ENCODE results near the gene EVL. TPM values are rescaled to one million over a fixed set of nuclear protein-coding genes. Genes with fewer than 3 reads are reported as not detected.

EVL gene
- total and polyA plus RNA-seq, 2 of the 8 experiments (the other 6 are each of a cell fraction or from before 2014, with no cell fraction given) = 30.7 to 64.6 TPM

DNA sequence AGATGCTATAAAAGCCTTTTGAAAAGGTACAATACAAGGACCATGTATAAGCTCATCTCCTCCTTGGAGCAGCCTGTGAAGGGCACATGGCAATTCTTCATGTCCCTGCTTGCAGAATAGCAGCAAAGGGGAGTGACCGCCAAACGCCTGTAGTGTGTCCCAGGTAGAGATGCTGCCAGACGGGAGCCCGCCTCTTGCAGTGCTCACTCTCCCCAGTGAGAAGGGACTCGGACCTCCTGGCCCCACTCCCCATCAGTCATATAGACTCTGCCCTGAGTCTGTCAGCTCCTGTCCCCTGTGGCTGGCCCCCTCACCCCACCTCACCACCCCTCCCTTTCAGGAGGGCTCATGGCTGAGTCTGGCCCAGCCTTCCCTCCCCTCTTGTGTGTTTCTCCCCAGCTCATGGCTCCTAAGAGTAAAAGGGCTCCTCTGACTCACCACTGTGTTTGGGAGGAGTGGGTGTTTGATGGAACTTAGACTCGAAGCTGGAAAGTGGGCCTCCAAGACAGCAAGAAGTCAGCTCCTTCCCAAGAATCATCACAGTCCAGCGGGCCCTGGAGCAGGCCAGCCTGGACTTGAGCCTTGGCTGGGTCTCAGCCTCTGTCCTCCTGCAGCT is 53.3 kb downstream of the EVL start:
- H4K5ac ChIP-seq (ENCODE audit: insufficient read length, low read depth, low read length) = no peak overlapping the region
- TF ChIP-seq SP1 (IDR thresholded peaks at IDR 0.05; ENCODE audit: low read depth, low read length) (no peak), KDM5A (IDR thresholded peaks at IDR 0.05; ENCODE audit: low read length) (no peak), SP2 (IDR thresholded peaks at IDR 0.05; ENCODE audit: low read length) (no peak), GTF2F1 (IDR thresholded peaks at IDR 0.05; ENCODE audit: borderline replicate concordance, low read depth, low read length) (no peak), TAF1 (IDR thresholded peaks at IDR 0.05; ENCODE audit: low read depth, low read length) (no peak), CEBPB (IDR thresholded peaks at IDR 0.05; ENCODE audit: low read depth, low read length) (no peak), SRF (IDR thresholded peaks at IDR 0.05; ENCODE audit: low read depth, low read length) (no peak), TBP (IDR thresholded peaks at IDR 0.05; ENCODE audit: low read depth, low read length) (no peak), CHD2 (IDR thresholded peaks at IDR 0.05; ENCODE audit: low read length) (no peak), PHF8 (conservative IDR thresholded peaks at IDR 0.05; ENCODE audit: low read depth, low read length) (no peak), ZNF274 (IDR thresholded peaks at IDR 0.05; ENCODE audit: borderline replicate concordance, extremely low read depth, low read length) (no peak), BACH1 (IDR thresholded peaks at IDR 0.05; ENCODE audit: low read length) (no peak), SIX5 (IDR thresholded peaks at IDR 0.05; ENCODE audit: low read depth, low read length) (no peak), KDM4A (IDR thresholded peaks at IDR 0.05; ENCODE audit: low read depth, low read length, severe bottlenecking) (no peak)
- TF ChIP-seq, protein P1, sequence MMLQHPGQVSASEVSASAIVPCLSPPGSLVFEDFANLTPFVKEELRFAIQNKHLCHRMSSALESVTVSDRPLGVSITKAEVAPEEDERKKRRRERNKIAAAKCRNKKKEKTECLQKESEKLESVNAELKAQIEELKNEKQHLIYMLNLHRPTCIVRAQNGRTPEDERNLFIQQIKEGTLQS (IDR thresholded peaks at IDR 0.05; ENCODE audit: insufficient read depth, low read depth, low read length) = no peak

More for the DNA sequence above, 53.3 kb downstream of the EVL start:
- ChIA-PET CTCF (ENCODE audit: partially characterized antibody) (interaction anchor here (0.8 to 12.1 kb wide), 9 partner anchors 11 to 136 kb away, joined by 3 to 104 read pairs (median 4); no protein-coding TSS in a partner anchor), POLR2A (ENCODE audit: partially characterized antibody) (no interaction called here)
- H3K9ac ChIP-seq (replicated peaks in 1 of 4; ENCODE audit: extremely low read depth in 1 of 4, low read depth in 3 of 4, low read length in 3 of 4) = no peak overlapping the region
- no peaks in the 10 kb centered on the region for H3K9me3 ChIP-seq (ENCODE audit: insufficient read depth in 2 of 2, low read depth in 1 of 2, low read length in 1 of 2)
- WGBS, 2 experiments (ENCODE audit: extremely low coverage in 1 of 2, insufficient coverage in 1 of 2, insufficient read length in 1 of 2, insufficient replicate concordance in 2 of 2, low coverage in 1 of 2, low lambda C conversion rate in 2 of 2, missing lambda C conversion rate in 1 of 2) = 90% methylated on average over 7 of the region's 7 CpGs; no CpG with 5 or more reads in 1 of the 2 experiments
- H3K36me3 ChIP-seq (ENCODE audit: control insufficient read depth in 2 of 4, insufficient read depth in 4 of 4, low read length in 3 of 4) = no peaks in the 10 kb centered on the region
- H3K27ac ChIP-seq (ENCODE audit: low read depth, low read length) = no peak overlapping the region
- H3K14ac ChIP-seq (ENCODE audit: insufficient read length) = no peak overlapping the region
- no peak overlapping the region for H2BK20ac ChIP-seq (ENCODE audit: low read length)
- DNase-seq (ENCODE audit: low read depth in 1 of 2, low spot score in 2 of 2) (no peak), FAIRE-seq (no peak)
- H2BK120ac ChIP-seq (replicated peaks; ENCODE audit: low read depth, low read length) = no peak overlapping the region
- H3K4me1 ChIP-seq (replicated peaks in 1 of 4; ENCODE audit: control insufficient read depth in 3 of 4, insufficient read depth in 4 of 4, low read length in 3 of 4) = no peaks in the 10 kb centered on the region
- H3K23me2 ChIP-seq (ENCODE audit: low read depth, low read length) = no peaks in the 10 kb centered on the region
- no peaks in the 10 kb centered on the region for H3K79me1 ChIP-seq (ENCODE audit: low read depth, low read length)
- H3K18ac ChIP-seq (ENCODE audit: extremely low read depth, low read length) = no peak overlapping the region; the same call in 1 of the 2 replicates
- H2BK12ac ChIP-seq (ENCODE audit: low read depth, low read length) = no peak overlapping the region
- H4K8ac ChIP-seq (ENCODE audit: extremely low read depth, insufficient read depth, low read length) = no peak overlapping the region
- no peak overlapping the region for H2AK5ac ChIP-seq (ENCODE audit: low read depth, low read length)
- H4K91ac ChIP-seq (replicated peaks; ENCODE audit: insufficient read length, low read length) = no peak overlapping the region
- H3K27me3 ChIP-seq (replicated peaks in 1 of 4; ENCODE audit: control insufficient read depth in 3 of 4, extremely low read depth in 1 of 4, insufficient read depth in 3 of 4, low read length in 3 of 4) = no peaks in the 10 kb centered on the region
- H3K56ac ChIP-seq (replicated peaks; ENCODE audit: insufficient read length, low read depth, low read length) = no peak overlapping the region
- H3K4ac ChIP-seq (replicated peaks; ENCODE audit: insufficient read length, low read depth, low read length) = no peak overlapping the region
- H3K4me2 ChIP-seq (ENCODE audit: insufficient read depth in 1 of 2, low read depth in 2 of 2, low read length in 2 of 2) = no peak overlapping the region
- H3K4me3 ChIP-seq (ENCODE audit: extremely low read depth in 1 of 4, insufficient read depth in 2 of 4, low read depth in 3 of 4, low read length in 4 of 4) = no peak overlapping the region
- peaks cover 0 to 6% of the 10 kb centered on the region in 2 experiments for H4K20me1 ChIP-seq (replicated peaks in 1 of 2; ENCODE audit: control insufficient read depth in 1 of 2, insufficient read depth in 2 of 2, low read length in 2 of 2)
- no peak overlapping the region for H3K23ac ChIP-seq (ENCODE audit: insufficient read length)
- H2AFZ ChIP-seq (ENCODE audit: low read length) = no peak overlapping the region
- H3K79me2 ChIP-seq (ENCODE audit: control insufficient read depth in 1 of 2, insufficient read depth in 2 of 2, low read length in 2 of 2) = no peaks in the 10 kb centered on the region
- H2BK5ac ChIP-seq (ENCODE audit: low read depth, low read length) = no peak overlapping the region
- no peak overlapping the region for H2BK15ac ChIP-seq (ENCODE audit: low read length)

All from H1 (cell line).